Measurements from ENCODE around the gene ZNF792. TPM values are rescaled to one million over a fixed set of nuclear protein-coding genes. Genes with fewer than 3 reads are reported as not detected.
"Not testable (repeated sequence)": the region's sequence is repeated elsewhere in the genome, so short reads cannot be mapped to it uniquely, and the experiment has no call there.

The ZNF792 gene
- total and polyA plus RNA-seq, 8 donors = 1.0 to 6.4 (median 2.5) TPM

- peaks cover 0 to 5% (median 0%) of the 10 kb centered on the region in 3 donors for H3K36me3 ChIP-seq
- intact Hi-C loops (cut with DNase I) = no loop called here
- peak within 1 kb of the TSS; percentile 42 to 80 (median 77) for H3K4me3 ChIP-seq
- no peak for TF ChIP-seq CTCF (IDR thresholded peaks at IDR 0.05)
- DNase-seq (peak; percentile 90 to 98 (median 92)), FAIRE-seq (no peak), ATAC-seq (peak; percentile 99 to 100 (median 100))
- H3K9me3 ChIP-seq = no peaks in the 10 kb centered on the region
- H3K4me1 ChIP-seq = peaks cover 0 to 10% (median 6%) of the 10 kb centered on the region in 3 donors
- WGBS, 2 donors = 0% methylated on average over 40 to 53 of the region's 53 CpGs
- H3K27me3 ChIP-seq = no peaks in the 10 kb centered on the region
- peak within 1 kb of the TSS; percentile 51 to 72 (median 64) for H3K27ac ChIP-seq
Measured at GRCh38 chr19:34926685-34927375, 37.2 kb downstream of the ZNF792 start, which contains the start of gene ZNF30. TSS of gene ZNF30 (plus strand) at chr19:34926903. CDS start at chr19:34929948, 3,045 bp downstream.

GRCh38 chr19:34926361-34926684 is 37.7 kb downstream of the ZNF792 start:
- WGBS, 2 donors = 59 to 64% methylated on average over 3 of the region's 3 CpGs
- DNase-seq = no peak
- Histone ChIP-seq H3K27ac (peak overlapping the region in 3 of 4 donors; percentile 64 to 72 (median 64)), H3K4me3 (peak overlapping the region in 2 of 4 donors; percentile 77 to 80), H3K27me3 (no peaks in the 10 kb centered on the region), H3K4me1 (peaks cover 0 to 10% (median 6%) of the 10 kb centered on the region in 3 donors), H3K36me3 (peaks cover 0 to under 1% (median 0%) of the 10 kb centered on the region in 3 donors), H3K9me3 (no peaks in the 10 kb centered on the region)
- no peak for ATAC-seq
- TF ChIP-seq CTCF (IDR thresholded peaks at IDR 0.05) = no peak
- intact Hi-C loops (cut with DNase I) = no loop called here
- FAIRE-seq = peak; percentile 29

- no peak for TF ChIP-seq CTCF (IDR thresholded peaks at IDR 0.05)
Measured at GRCh38 chr19:34925278-34925855, 38.7 kb downstream of the ZNF792 start.

GRCh38 chr19:34920090-34920786 is 43.8 kb downstream of the ZNF792 start:
- ATAC-seq; H3K4me3 ChIP-seq; H3K9me3 ChIP-seq; H3K27me3 ChIP-seq; H3K4me1 ChIP-seq; H3K36me3 ChIP-seq; DNase-seq; intact Hi-C loops (cut with DNase I); FAIRE-seq; H3K27ac ChIP-seq: not testable (repeated sequence)
- 69 to 74% methylated on average over 8 of the region's 8 CpGs for WGBS, 2 donors

More at GRCh38 chr19:34925278-34925855, 38.7 kb downstream of the ZNF792 start:
- H3K27ac ChIP-seq = no peak overlapping the region
- intact Hi-C loops (cut with DNase I) = no loop called here
- H3K4me3 ChIP-seq = no peak overlapping the region
- 91 to 93% methylated on average over 15 of the region's 15 CpGs for WGBS, 2 donors
- DNase-seq (peak in 5 of 6 donors; percentile 18 to 70 (median 58)), ATAC-seq (no peak), FAIRE-seq (no peak)
- peaks cover 0 to 10% (median 6%) of the 10 kb centered on the region in 3 donors for H3K4me1 ChIP-seq
- H3K27me3 ChIP-seq = no peaks in the 10 kb centered on the region
- no peaks in the 10 kb centered on the region for H3K36me3 ChIP-seq
- no peaks in the 10 kb centered on the region for H3K9me3 ChIP-seq

GRCh38 chr19:34918190-34918589 is 45.8 kb downstream of the ZNF792 start:
- 80 to 91% methylated on average over 2 of the region's 2 CpGs for WGBS, 2 donors

GRCh38 chr19:34917144-34917543 is 46.9 kb downstream of the ZNF792 start:
- FAIRE-seq; DNase-seq; ATAC-seq; intact Hi-C loops (cut with DNase I); H3K27ac ChIP-seq; H3K4me1 ChIP-seq; H3K36me3 ChIP-seq; H3K27me3 ChIP-seq; H3K4me3 ChIP-seq; H3K9me3 ChIP-seq: not testable (repeated sequence)
- WGBS, 2 donors = 82 to 86% methylated on average over 3 of the region's 3 CpGs

More at GRCh38 chr19:34918190-34918589, 45.8 kb downstream of the ZNF792 start:
- no peak for ATAC-seq
- Histone ChIP-seq H3K27me3 (no peaks in the 10 kb centered on the region), H3K4me1 (no peaks in the 10 kb centered on the region), H3K9me3 (no peaks in the 10 kb centered on the region), H3K4me3 (no peak overlapping the region), H3K36me3 (no peaks in the 10 kb centered on the region), H3K27ac (no peak overlapping the region)
- no peak for TF ChIP-seq CTCF (IDR thresholded peaks at IDR 0.05)
- FAIRE-seq = no peak
- intact Hi-C loops (cut with DNase I) = no loop called here
- no peak for DNase-seq
